GM10266 (cell line): ENCODE results near the gene AATK.

Source experiments
- DNase-seq: peaks from one replicate; pipeline ENCODE4 v3.0.0; 2012; ENCODE audit errors: extremely low spot score
- CTCF ChIP-seq: IDR thresholded peaks from 2 replicates; pipeline ENCODE4 v1.5.1; 2012; ENCODE audit warnings: mild to moderate bottlenecking, low read depth; ENCODE audit not compliant: control insufficient read depth, insufficient read depth; ENCODE audit errors: missing control alignments

Gene AATK

DNA sequence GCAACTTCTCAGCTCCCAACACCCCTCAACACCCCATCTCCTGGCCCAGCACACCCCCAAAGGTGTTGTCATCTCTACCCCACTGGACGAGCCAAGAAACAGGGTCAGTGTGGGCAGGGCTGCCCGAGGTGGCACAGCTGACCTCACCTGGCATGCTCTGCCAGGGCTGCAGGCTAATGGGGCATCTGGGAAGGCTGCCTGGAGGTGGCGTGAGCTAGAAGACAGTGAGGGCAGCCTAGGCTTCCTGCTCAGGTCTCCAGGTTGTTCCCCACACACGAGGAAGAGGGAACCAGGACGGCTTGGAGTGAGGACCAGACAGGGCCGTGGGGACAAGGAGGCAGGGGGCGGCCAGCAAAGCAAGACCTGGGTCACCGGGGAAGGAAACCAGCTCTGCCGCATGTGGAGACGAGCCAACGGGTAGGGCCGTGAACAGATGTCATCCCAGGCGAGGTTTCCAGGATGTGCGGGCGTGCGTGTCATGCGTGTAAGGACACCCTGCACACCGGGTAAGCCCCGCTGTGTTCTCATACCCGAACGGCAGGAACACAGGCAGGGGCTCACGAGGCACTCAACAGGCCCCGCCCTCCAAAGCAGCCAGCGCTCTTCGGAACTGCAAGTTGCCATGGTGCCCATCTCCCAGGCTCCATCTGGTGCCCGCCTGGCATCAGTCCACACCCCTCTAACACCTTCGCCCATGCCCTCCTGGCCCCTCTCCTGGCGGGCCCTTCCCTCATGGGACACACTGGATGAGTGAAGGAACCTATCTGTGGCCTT, 30.3 kb downstream of the AATK start:
- DNase-seq = no peak
- no peak for TF ChIP-seq CTCF

- TF ChIP-seq CTCF = no peak
Observed at GRCh38 chr17:81134064-81134781, 31.8 kb downstream of the AATK start.

GRCh38 chr17:81132770-81133723, 33.0 kb downstream of the AATK start:
- DNase-seq = no peak
- TF ChIP-seq CTCF = no peak

More at GRCh38 chr17:81134064-81134781, 31.8 kb downstream of the AATK start:
- no peak for DNase-seq

GRCh38 chr17:81132197-81132540, 33.9 kb downstream of the AATK start:
- no peak for DNase-seq
- no peak for TF ChIP-seq CTCF

- no peak for DNase-seq
- TF ChIP-seq CTCF = no peak
Observed at GRCh38 chr17:81131486-81132196, 34.4 kb downstream of the AATK start.

- no peak for TF ChIP-seq CTCF
- no peak for DNase-seq
Observed at GRCh38 chr17:81130385-81131361, 35.3 kb downstream of the AATK start.
